Motor neuron (in vitro differentiated cells): ENCODE measurements around the gene NUP133. TPM values are rescaled to one million over a fixed set of nuclear protein-coding genes. Genes with fewer than 3 reads are reported as not detected.
"Not testable (repeated sequence)": the region's sequence is repeated elsewhere in the genome, so short reads cannot be mapped to it uniquely, and the experiment has no call there.

Source experiments
- ATAC-seq, 8 experiments: fragments of 200-7000 bp; cut with Tn5 transposase; replicated peaks in 6 of 8; 2 replicates each; pipeline ENCODE4 v1.8.0; 2021; ENCODE audit warnings: mild to moderate bottlenecking in 8 of 8, moderate library complexity in 8 of 8
- H3K27ac ChIP-seq, 2 donors: fragments of 250-450 bp; sonication (Bioruptor Pico); 2 replicates each; pipeline ENCODE4 v1.9.0; 2021; ENCODE audit warnings: antibody characterized with exemption in 2 of 2, mild to moderate bottlenecking in 2 of 2, moderate library complexity in 1 of 2
- H3K4me1 ChIP-seq, 2 donors: fragments of 250-450 bp; sonication (Bioruptor Pico); replicated peaks in 1 of 2; 2 replicates each; pipeline ENCODE4 v1.6.1; 2021; ENCODE audit warnings: antibody characterized with exemption in 2 of 2, mild to moderate bottlenecking in 2 of 2, moderate library complexity in 1 of 2
- H3K4me3 ChIP-seq, 5 donors: fragments of 250-450 bp; sonication (Bioruptor Pico); 2 replicates each; pipeline ENCODE4 v1.9.0; 2021; ENCODE audit warnings: antibody characterized with exemption in 5 of 5, mild to moderate bottlenecking in 5 of 5, moderate library complexity in 4 of 5
- WGBS, 10 experiments: fragments of 450-650 bp; shearing (Covaris generic); methylation state at CpG; one replicate each; pipeline ENCODE4 v1.0.0; 2022; 5-methylcytosine and 5-hydroxymethylcytosine counted together
- in situ Hi-C, 9 experiments: fragments of 400-800 bp; cut with MboI; loops; one replicate each; pipeline ENCODE4 v1.15.0; 2021; ENCODE audit warnings: low sequenced_read_pairs in 9 of 9, low pct_unique_long_range_greater_than_20kb in 2 of 9; ENCODE audit not compliant: unreplicated experiment in 9 of 9
- total RNA-seq, 8 experiments: library from RNA; unstranded; fragments of 300-600 nt; gene quantifications; 2 replicates each; pipeline versions ENCODE4 v1.2.3 to v1.2.4, GENCODE V29; 2022

Gene NUP133
- total RNA-seq, 8 experiments from 2014 or later = 19.2 to 53.7 (median 35.8) TPM

- 48 to 100% (median 80%) methylated on average over 1 to 2 of the region's 2 CpGs; no CpG with 5 or more reads in 7 of the 10 experiments for WGBS, 10 experiments
- no peak overlapping the region for H3K27ac ChIP-seq
- no peaks in the 10 kb centered on the region for H3K4me1 ChIP-seq
- ATAC-seq = no peak
- in situ Hi-C loops = no loop called here
- no peak overlapping the region for H3K4me3 ChIP-seq
Observed at GRCh38 chr1:229425564-229426159, 82.5 kb downstream of the NUP133 start.

GRCh38 chr1:229420765-229421164, 87.4 kb downstream of the NUP133 start:
- peak in 1 of 8 experiments; percentile 67 for ATAC-seq
- Histone ChIP-seq H3K4me3 (no peak overlapping the region), H3K27ac (no peak overlapping the region), H3K4me1 (no peaks in the 10 kb centered on the region)
- in situ Hi-C loops = no loop called here
- 36 to 91% (median 74%) methylated on average over 1 to 7 of the region's 7 CpGs for WGBS, 10 experiments

GRCh38 chr1:229420224-229420623, 87.9 kb downstream of the NUP133 start:
- in situ Hi-C loops = no loop called here
- 60 to 97% (median 93%) methylated on average over 1 to 11 of the region's 11 CpGs; no CpG with 5 or more reads in 1 of the 10 experiments for WGBS, 10 experiments
- ATAC-seq = no peak
- Histone ChIP-seq H3K4me1 (no peaks in the 10 kb centered on the region), H3K27ac (no peak overlapping the region), H3K4me3 (no peak overlapping the region)

- H3K4me1 ChIP-seq, H3K4me3 ChIP-seq, in situ Hi-C loops, H3K27ac ChIP-seq, ATAC-seq: not testable (repeated sequence)
- 80 to 100% (median 84%) methylated on average over 1 to 6 of the region's 6 CpGs; no CpG with 5 or more reads in 4 of the 10 experiments for WGBS, 10 experiments
Observed at GRCh38 chr1:229418586-229418985, 89.6 kb downstream of the NUP133 start.

GRCh38 chr1:229412810-229413209, 95.3 kb downstream of the NUP133 start:
- not testable (repeated sequence) for H3K4me3 ChIP-seq
- 66 to 100% (median 85%) methylated on average over 2 to 4 of the region's 5 CpGs; no CpG with 5 or more reads in 5 of the 10 experiments for WGBS, 10 experiments

GRCh38 chr1:229412056-229412455, 96.1 kb downstream of the NUP133 start:
- H3K27ac ChIP-seq = no peak overlapping the region
- WGBS, 10 experiments = 0 to 100% (median 78%) methylated on average over 1 to 6 of the region's 7 CpGs; no CpG with 5 or more reads in 2 of the 10 experiments
- no peak overlapping the region for H3K4me3 ChIP-seq
- peaks cover 23 to 25% of the 10 kb centered on the region in 2 donors for H3K4me1 ChIP-seq
- no peak for ATAC-seq
- in situ Hi-C loops = no loop called here

More at GRCh38 chr1:229412810-229413209, 95.3 kb downstream of the NUP133 start:
- H3K27ac ChIP-seq, in situ Hi-C loops, ATAC-seq: not testable (repeated sequence)
- peaks cover 16 to 25% of the 10 kb centered on the region in 2 donors for H3K4me1 ChIP-seq

GRCh38 chr1:229411434-229412055, 96.6 kb downstream of the NUP133 start:
- H3K4me3 ChIP-seq = no peak overlapping the region

GRCh38 chr1:229410692-229411433, 97.3 kb downstream of the NUP133 start:
- Histone ChIP-seq H3K27ac (peak overlapping the region; percentile 43), H3K4me1 (peaks cover 27 to 29% of the 10 kb centered on the region in 2 donors)
- ATAC-seq = peak; percentile 65 to 97 (median 96)

More at GRCh38 chr1:229411434-229412055, 96.6 kb downstream of the NUP133 start:
- Histone ChIP-seq H3K27ac (peak overlapping the region in 1 of 2 donors; percentile 20), H3K4me1 (peaks cover 25 to 27% of the 10 kb centered on the region in 2 donors)
- WGBS, 10 experiments = 17 to 95% (median 46%) methylated on average over 1 to 7 of the region's 11 CpGs; no CpG with 5 or more reads in 4 of the 10 experiments
- ATAC-seq = no peak
- in situ Hi-C loops = no loop called here

GRCh38 chr1:229410370-229410691, 97.8 kb downstream of the NUP133 start:
- 0 to 87% (median 54%) methylated on average over 1 to 6 of the region's 9 CpGs; no CpG with 5 or more reads in 2 of the 10 experiments for WGBS, 10 experiments
- in situ Hi-C loops = no loop called here
- Histone ChIP-seq H3K4me1 (peaks cover 27 to 29% of the 10 kb centered on the region in 2 donors), H3K4me3 (no peak overlapping the region), H3K27ac (peak overlapping the region in 1 of 2 donors; percentile 43)
- no peak for ATAC-seq

More at GRCh38 chr1:229410692-229411433, 97.3 kb downstream of the NUP133 start:
- H3K4me3 ChIP-seq = peak overlapping the region in 1 of 5 donors; percentile 4
- in situ Hi-C loops = no loop called here
- WGBS, 10 experiments = 0 to 45% (median 28%) methylated on average over 1 to 10 of the region's 14 CpGs; no CpG with 5 or more reads in 3 of the 10 experiments

- no peak overlapping the region for H3K4me3 ChIP-seq
- peaks cover 27 to 29% of the 10 kb centered on the region in 2 donors for H3K4me1 ChIP-seq
- no peak for ATAC-seq
- in situ Hi-C loops = no loop called here
- H3K27ac ChIP-seq = no peak overlapping the region
- WGBS, 10 experiments = 20 to 90% (median 50%) methylated on average over 2 to 4 of the region's 18 CpGs; no CpG with 5 or more reads in 5 of the 10 experiments
Observed at GRCh38 chr1:229409616-229410369, 98.3 kb downstream of the NUP133 start.

GRCh38 chr1:229408458-229409037, 99.6 kb downstream of the NUP133 start:
- Histone ChIP-seq H3K4me3 (no peak overlapping the region), H3K27ac (no peak overlapping the region), H3K4me1 (peaks cover 27 to 29% of the 10 kb centered on the region in 2 donors)
- peak in 1 of 8 experiments; percentile 64 for ATAC-seq
- 85 to 90% (median 86%) methylated on average over 3 to 5 of the region's 8 CpGs; no CpG with 5 or more reads in 7 of the 10 experiments for WGBS, 10 experiments
- in situ Hi-C loops = no loop called here
